PFSK-1 (cell line): ENCODE results near the gene BMAL1.

ENCODE experiments used
- FOXP2 ChIP-seq: optimal IDR thresholded peaks from 2 replicates; pipeline ENCODE3; 2011; ENCODE audit warnings: borderline replicate concordance, control low read depth, inconsistent platforms; ENCODE audit not compliant: insufficient read depth; ENCODE audit errors: extremely low read length, extremely low read depth
- POLR2AphosphoS5 ChIP-seq: IDR thresholded peaks from 2 replicates; pipeline ENCODE4 v1.6.1; 2012; ENCODE audit warnings: low read depth, mild to moderate bottlenecking, control low read depth, low read length, moderate library complexity
- SIN3A ChIP-seq: IDR thresholded peaks from 2 replicates; pipeline ENCODE4 v1.6.1; 2012; ENCODE audit warnings: mild to moderate bottlenecking, low read length, moderate library complexity, borderline replicate concordance; ENCODE audit not compliant: insufficient read depth
- TAF1 ChIP-seq: IDR thresholded peaks from 2 replicates; pipeline ENCODE4 v1.6.1; 2012; ENCODE audit warnings: low read length, control low read depth, borderline replicate concordance; ENCODE audit not compliant: insufficient read depth
- TF ChIP-seq, protein P1 (sequence below), 2 experiments: IDR thresholded peaks; 2 replicates each; pipeline versions ENCODE4 v1.6.1 to v1.8.0; 2011 to 2012; ENCODE audit warnings: low read depth in 2 of 2, low read length in 2 of 2, control low read depth in 1 of 2, inconsistent platforms in 1 of 2, mild to moderate bottlenecking in 1 of 2, moderate library complexity in 1 of 2; ENCODE audit not compliant: insufficient read depth in 1 of 2

The BMAL1 gene

DNA sequence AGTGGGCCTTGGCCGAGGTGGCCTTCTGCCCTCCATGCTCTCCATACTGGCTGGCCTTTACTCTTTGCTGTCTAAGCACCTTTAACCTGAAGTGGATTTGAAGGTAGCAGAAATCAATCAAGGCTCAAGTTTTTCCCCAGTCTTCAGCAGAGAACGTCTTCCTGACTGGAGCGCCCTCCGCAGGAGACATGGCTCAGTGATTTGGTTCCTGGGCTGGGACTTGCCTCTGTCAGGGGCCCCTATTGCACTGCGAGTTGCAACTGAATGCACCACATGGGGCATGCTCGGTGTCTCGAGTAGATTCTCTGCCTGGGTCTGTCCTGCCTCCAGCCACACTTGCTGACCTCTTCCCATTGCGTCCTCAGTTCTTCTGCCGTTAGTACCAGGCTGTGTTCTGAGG, 79.6 kb downstream of the BMAL1 start:
- TF ChIP-seq FOXP2 (no peak), TAF1 (no peak)

DNA sequence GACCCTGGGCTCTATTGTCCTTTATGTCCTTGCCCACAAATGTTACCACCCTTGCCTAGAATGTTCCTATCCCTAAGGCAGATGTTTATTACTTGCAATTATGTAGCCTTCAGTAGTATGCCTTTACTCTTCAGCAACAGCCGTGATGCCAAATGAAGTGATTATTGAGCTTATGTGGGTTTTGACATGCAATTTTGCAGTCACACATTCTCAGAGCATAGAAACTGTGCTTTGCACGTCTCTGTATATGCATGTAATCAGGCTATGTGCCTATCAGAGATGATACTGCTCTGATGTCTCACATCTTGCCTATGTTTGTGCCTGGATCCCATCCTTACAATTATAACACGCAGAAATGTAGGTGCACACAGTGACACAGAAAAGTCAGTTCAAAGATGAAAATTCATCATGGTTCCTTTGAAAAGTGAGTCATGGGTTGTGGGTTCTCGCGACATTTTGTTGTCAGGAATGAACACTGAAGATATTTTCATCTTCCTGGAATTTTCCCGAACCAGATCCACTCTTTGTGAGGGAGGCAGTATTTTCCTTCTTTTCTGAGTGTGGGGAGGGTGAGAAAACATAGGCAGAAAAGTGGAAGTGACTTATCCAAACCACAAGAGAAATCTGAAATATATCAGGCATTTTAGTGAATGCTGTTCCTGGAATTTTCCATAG, 81.1 kb downstream of the BMAL1 start:
- no peak for TF ChIP-seq FOXP2
- TF ChIP-seq, protein P1, sequence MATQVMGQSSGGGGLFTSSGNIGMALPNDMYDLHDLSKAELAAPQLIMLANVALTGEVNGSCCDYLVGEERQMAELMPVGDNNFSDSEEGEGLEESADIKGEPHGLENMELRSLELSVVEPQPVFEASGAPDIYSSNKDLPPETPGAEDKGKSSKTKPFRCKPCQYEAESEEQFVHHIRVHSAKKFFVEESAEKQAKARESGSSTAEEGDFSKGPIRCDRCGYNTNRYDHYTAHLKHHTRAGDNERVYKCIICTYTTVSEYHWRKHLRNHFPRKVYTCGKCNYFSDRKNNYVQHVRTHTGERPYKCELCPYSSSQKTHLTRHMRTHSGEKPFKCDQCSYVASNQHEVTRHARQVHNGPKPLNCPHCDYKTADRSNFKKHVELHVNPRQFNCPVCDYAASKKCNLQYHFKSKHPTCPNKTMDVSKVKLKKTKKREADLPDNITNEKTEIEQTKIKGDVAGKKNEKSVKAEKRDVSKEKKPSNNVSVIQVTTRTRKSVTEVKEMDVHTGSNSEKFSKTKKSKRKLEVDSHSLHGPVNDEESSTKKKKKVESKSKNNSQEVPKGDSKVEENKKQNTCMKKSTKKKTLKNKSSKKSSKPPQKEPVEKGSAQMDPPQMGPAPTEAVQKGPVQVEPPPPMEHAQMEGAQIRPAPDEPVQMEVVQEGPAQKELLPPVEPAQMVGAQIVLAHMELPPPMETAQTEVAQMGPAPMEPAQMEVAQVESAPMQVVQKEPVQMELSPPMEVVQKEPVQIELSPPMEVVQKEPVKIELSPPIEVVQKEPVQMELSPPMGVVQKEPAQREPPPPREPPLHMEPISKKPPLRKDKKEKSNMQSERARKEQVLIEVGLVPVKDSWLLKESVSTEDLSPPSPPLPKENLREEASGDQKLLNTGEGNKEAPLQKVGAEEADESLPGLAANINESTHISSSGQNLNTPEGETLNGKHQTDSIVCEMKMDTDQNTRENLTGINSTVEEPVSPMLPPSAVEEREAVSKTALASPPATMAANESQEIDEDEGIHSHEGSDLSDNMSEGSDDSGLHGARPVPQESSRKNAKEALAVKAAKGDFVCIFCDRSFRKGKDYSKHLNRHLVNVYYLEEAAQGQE (IDR thresholded peaks at IDR 0.05; ENCODE audit: insufficient read depth in 1 of 2, low read depth in 2 of 2, low read length in 2 of 2) = no peak
- no peak for TF ChIP-seq TAF1
- TF ChIP-seq POLR2AphosphoS5 = no peak

DNA sequence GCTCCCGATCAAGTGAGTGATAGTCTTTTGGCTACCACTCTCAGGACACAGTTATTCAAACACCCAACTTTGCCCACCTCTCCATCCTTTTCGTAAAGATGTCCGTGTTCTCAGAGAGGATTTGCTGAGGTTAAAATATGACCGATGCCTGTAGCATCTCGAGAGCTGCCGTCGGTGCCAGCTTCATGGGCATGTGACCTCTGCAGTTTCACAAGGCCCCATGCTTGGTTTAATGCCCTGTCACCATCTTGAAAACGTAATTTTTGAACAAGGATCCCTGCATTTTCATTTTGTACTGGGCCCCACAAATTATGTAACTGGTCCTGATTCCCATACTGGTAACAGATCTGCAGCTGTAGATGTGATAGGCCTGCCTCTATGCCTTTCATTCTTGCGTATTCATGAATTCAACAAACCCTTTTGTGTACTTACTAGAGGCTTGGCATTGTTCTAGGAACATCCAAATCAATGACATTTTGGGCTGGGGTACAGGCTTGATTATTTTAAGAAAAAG, 85.1 kb downstream of the BMAL1 start:
- TF ChIP-seq TAF1 (no peak), SIN3A (no peak), FOXP2 (no peak), POLR2AphosphoS5 (no peak)
- TF ChIP-seq, protein P1 (IDR thresholded peaks at IDR 0.05; ENCODE audit: insufficient read depth in 1 of 2, low read depth in 2 of 2, low read length in 2 of 2) = no peak

DNA sequence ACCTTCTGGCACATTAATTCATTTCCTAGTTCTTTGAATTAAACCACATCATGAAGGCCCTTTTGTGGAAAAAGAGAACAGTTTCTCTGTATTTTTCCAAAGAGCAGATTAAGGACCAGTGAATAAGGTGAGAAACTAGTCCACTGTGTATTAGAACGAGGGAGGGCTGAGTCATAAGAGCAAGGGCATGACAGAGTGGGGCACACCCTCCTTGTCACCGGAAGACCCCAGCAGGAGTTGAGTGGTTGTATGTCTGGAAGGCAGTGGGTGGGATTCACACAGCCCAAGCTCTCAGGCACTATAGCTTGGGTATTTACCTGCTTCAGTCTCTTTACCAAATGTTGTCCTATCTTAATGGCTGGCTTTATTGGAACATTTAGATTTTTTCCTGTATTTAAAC, 86.8 kb downstream of the BMAL1 start:
- no peak for TF ChIP-seq FOXP2
- TF ChIP-seq TAF1 = no peak
- TF ChIP-seq SIN3A = no peak
- TF ChIP-seq, protein P1 (IDR thresholded peaks at IDR 0.05; ENCODE audit: insufficient read depth in 1 of 2, low read depth in 2 of 2, low read length in 2 of 2) = no peak
- TF ChIP-seq POLR2AphosphoS5 = no peak

DNA sequence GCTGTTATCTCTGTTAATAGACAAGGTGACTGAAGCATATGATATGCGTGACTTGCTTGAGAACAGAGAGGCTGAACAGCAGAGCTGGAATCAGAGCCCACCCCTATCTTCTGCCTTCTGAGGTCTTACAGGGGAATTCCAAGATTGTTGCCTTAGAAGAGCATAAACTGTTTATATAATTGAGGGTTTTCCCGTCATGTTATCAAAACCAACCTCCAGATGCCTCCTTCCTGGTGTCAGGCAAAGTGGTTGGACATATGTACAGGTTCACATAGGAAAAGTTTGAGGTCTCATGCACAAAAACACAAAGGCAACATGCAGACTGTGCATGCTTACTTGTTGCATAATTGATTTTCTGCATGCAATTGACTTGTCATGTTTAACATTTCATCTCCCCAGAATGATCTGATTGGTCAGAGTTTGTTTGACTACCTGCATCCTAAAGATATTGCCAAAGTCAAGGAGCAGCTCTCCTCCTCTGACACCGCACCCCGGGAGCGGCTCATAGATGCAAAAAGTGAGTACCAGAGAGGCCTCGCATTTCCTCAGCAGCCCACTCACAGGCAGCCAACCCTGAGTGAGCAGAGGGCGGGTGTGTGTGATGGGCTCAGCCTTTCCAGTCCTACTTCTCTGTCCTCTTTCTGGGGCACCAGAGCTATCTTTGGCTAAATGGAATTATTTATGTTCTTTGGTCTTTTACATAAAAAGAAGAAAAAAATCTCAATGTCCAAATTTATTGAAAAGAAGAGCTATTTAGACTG, 88.9 kb downstream of the BMAL1 start:
- no peak for TF ChIP-seq POLR2AphosphoS5

DNA sequence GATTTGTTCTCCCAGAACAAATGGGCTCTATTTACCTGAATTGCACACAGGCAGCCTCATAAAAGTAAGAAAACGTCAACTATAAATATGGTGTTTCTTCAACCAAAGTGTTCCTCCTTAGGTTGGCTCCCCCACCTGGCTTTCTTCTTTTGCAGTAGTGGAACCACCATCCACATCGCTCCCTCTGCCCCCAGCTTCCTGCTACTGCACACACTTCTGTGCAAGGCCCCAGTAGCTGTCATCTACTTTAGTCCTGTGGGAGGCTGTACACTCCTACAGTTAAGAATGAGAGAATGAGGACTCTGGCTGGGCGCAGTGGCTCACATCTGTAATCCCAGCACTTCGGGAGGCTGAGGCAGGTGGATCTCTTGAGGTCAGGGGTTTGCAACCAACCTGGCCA, 89.5 kb downstream of the BMAL1 start:
- TF ChIP-seq, protein P1 (IDR thresholded peaks at IDR 0.05; ENCODE audit: insufficient read depth in 1 of 2, low read depth in 2 of 2, low read length in 2 of 2) = no peak
- TF ChIP-seq TAF1 (no peak), SIN3A (no peak), FOXP2 (no peak), POLR2AphosphoS5 (no peak)
